SKM-1 (cell line): ENCODE data around the gene ADARB2.

Experiments
- DNase-seq: peaks from one replicate; lab custom pipeline; 2025; ENCODE audit not compliant: unreplicated experiment; lab: John Stamatoyannopoulos, UW

Gene ADARB2

DNA sequence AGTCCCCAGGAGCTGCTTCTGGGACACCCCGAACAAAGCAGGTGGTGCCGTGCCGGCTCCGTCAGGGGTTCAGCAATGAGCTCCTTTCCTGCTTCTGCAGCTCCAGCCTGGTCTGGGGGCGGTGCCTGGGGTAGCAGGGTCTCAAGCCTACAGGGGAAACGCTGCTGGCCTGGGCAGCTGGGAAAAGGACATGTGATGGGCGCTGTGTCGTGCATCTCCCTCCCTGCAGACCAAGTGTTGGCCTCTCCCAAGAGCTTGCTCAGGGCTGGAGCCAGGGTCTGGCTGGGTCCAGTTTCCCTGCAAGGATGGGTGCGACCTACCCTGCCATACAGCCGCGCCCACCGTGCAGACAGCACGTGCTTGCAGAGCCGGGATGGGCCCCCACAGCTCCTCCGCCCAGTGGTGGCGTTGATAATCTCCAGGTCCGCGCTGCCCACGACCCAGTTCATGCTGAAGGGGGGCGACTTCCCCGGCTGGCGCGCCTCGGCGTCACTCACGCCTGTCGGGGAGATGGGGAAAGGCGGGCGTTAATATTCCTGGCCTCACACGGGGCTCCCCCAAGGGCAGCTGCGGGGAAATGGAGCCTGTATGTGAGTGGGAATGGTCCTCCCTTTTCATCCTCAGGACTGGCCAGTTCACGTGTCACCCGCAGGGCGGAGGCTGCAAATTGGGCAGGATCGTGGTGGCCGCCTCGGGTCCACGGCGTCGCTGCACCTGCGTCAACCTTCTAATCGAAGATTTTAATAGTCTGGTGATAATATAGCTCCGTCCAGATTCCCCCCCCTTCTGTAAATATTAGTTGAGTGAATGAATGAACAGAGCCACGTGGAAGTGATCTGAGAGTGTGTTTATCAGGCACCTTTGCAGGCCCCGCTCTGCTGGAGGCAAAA is 552.5 kb downstream of the ADARB2 start:
- no peak for DNase-seq

GRCh38 chr10:1183701-1184100 is 553.6 kb downstream of the ADARB2 start:
- no peak for DNase-seq

GRCh38 chr10:1183033-1183396 is 554.3 kb downstream of the ADARB2 start:
- no peak for DNase-seq

GRCh38 chr10:1182280-1183032 is 554.9 kb downstream of the ADARB2 start:
- DNase-seq: no peak

DNA sequence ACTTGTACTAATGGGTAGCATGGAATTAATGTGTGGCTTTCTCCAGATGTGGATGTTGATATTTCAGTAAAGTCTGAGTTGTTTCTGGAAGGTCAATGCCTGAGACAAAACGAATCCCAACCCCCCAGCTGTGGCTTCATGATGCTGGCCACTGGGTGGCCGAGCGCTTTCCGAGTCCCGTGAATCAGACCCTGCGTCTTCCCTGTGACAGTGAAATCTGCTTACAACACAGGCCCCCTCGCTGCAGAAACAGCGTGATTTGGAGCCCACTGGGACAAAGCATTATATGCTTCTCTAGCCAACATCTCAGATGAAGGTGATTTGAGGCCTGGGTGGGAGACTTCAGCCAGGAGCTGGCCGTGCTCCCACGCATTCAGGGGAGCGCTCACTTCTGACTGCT is 556.5 kb downstream of the ADARB2 start:
- DNase-seq: no peak

GRCh38 chr10:1180071-1180730 is 557.1 kb downstream of the ADARB2 start:
- no peak for DNase-seq

GRCh38 chr10:1179346-1180070 is 557.8 kb downstream of the ADARB2 start:
- no peak for DNase-seq

DNA sequence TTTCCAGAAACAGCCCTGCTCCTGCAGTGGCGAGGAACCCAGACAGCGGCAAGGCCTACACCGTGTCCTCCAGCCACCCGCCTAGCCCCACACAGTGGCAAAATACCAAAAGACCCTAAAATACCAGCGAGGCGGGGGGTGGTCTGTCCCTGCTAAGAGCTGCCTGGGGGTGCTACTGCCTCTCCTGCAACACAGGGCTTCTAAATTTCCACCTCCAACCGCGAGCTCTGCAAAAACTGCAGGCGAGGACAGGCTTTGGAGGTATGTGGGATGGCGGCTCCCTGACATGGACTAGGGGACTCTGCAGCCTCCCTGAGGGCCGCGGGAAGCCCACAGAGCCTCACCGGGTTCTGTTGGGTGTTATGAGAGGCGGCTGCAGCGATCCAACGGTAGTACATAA is 558.8 kb downstream of the ADARB2 start:
- no peak for DNase-seq

DNA sequence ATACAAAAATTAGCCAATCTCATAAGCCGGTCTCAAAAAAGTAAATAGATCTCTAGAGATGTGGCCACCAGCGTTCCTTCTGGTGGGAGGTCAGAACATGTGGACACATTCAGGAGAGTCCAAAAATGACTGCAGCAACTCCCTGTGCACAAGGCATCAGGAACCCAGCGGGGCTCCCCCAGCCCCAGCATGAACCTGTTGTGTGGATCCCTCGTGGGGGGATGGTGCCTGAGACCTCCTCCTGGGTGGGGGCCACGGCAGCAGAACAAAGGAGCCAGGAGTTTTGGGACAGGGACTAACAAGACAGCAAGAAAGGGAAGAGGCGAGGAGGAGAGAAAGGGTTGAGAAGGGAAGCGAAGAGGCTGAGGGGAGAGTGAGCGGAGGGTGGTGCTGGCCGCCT is 559.4 kb downstream of the ADARB2 start:
- DNase-seq: no peak

DNA sequence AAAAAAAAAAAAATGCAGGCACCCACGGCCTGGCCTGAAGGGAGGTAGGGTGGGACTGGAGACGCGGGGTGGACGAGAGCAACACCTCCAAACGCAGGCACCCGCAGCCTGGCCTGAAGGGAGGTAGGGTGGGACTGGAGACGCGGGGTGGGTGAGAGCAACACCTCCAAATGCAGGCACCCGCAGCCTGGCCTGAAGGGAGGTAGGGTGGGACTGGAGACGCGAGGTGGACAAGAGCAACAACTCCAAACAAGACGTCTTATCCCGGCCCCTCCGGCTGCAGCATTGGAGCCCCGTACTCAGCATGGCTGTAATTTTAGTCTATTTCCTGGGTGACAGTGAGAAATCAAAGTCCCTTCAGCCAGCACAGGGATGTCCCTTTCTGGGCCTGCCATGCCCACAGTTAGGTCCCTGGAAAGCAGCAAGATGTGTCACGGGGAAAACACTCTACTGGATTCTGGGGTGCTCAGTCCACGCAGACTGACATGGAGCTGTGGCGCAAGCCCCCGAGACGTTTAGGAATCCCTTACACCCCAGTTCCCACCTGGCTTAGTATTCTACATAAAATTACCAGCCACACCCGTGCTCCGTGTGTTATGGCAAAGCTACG is 561.3 kb downstream of the ADARB2 start:
- no peak for DNase-seq

DNA sequence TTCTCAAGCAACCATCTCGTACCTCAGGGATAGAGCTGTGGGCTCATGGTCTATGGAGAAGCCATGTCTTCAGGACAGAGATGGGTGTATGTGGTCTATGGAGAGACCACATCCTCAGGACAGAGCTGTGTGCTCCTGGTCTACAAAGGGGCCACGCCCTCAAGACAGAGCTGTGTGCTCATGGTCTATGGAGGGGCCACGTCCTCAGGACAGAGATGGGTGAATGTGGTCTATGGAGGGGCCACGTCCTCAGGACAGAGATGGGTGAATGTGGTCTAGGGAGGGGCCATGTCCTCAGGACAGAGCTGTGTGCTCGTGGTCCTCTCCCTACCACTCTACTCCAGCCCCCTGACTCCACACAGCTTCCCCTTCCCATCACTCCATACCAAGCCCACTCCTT is 563.3 kb downstream of the ADARB2 start:
- DNase-seq: no peak

DNA sequence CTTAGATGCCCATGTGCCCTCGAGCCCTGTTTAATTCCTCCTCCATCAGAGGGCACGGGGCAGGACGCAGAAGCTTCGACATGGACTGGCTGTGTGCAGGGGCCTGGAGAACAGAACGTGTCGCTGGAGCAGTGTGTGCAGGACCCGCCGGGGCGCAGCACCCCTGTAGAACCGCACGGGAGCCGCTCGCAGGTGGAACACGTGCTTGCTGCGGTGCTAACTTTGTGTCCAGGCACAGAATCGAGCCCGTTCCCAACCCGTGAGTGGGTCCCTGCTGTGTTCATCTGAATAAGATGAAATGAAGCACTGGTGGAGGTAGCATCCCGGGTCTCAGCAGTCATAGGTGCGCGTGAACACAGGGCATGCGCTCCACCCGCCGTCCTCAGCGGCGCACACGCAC is 564.2 kb downstream of the ADARB2 start:
- DNase-seq: no peak

- no peak for DNase-seq
Observed at GRCh38 chr10:1172256-1172984, 564.9 kb downstream of the ADARB2 start.

DNA sequence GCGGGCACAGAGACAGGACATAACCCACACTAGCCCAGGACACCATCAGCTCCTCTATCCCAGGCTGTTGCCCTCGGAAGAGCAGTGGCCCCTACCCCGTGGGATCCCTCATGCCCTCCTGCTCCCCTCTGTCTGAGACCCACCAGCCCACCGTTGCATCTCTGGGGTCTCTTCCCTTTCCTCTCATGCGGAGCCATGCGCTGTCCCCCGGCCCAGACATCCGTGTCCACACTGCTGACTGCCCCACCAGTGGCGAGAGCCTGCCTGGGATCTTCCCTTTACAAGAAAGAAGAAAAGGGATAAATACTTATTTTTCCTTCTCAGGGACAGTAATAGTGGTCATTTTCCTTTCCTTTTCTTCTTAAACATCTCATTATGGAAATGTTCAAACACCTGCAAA is 565.7 kb downstream of the ADARB2 start:
- no peak for DNase-seq

DNA sequence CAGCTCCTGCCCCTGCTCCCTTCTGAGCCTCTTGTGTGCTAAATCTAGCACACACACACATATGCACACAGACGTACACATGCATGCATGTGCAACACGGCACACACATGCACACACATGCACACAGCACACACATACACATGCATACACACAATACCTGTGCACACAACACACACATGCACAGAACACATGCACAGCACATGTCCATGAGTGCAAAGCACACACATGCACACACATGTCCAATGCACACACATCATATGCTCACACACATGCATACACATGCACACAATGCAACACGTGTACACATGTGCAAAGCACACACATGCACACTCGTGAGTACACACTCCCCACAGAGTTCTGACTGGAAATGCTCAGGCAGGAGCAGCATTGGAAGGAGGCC is 566.1 kb downstream of the ADARB2 start:
- no peak for DNase-seq

- DNase-seq: no peak
Observed at GRCh38 chr10:1170867-1171180, 566.5 kb downstream of the ADARB2 start.

GRCh38 chr10:1169981-1170866 is 567.1 kb downstream of the ADARB2 start:
- DNase-seq: no peak

GRCh38 chr10:1169186-1169885 is 568.0 kb downstream of the ADARB2 start:
- no peak for DNase-seq

- no peak for DNase-seq
Observed at GRCh38 chr10:1168763-1169162, 568.6 kb downstream of the ADARB2 start.
